Measurements from ENCODE around the gene AJAP1.

DNA sequence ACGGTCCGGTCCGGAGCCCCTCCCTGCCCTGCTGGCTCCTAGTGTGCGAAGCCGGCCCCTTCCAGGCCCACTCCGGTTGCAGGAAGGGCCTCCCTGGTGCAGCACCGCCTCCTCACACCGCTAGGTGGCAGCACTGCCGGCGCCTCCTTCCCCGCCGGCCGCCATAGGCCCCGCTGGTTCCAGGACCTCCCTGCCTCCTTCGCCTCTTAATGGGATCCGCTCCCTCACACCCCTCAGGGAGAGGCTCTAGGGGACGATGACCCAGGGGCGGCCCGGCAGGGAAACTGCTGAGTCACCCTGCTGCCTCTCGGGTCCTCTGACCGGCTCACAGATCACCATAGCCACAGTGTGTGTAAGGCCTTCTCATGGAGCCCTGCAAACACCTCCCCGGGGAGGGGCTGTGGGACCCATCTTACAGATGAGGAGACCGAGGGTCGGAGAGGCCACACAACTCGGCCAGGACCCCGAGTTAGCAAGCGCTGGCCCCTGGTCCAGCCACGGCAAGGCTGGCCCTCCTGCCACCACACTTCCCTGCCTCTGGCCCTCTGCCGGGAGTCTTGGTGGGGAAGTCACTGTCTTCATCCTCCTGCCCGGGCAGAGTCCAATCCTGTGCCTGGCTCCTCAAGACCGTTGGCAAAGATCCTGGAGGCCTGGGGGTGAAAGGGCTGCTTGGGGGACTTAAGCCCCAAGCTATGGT, 1.6 kb upstream of the AJAP1 start:
- TF ChIP-seq CTCF (conservative IDR thresholded peaks at IDR 0.05) = peak; percentile 79
- TF ChIP-seq EZH2 (IDR thresholded peaks at IDR 0.05; ENCODE audit: low read depth) = no peak
